Activated CD4-positive, alpha-beta T cell treated with anti-CD3 and anti-CD28 coated beads, Interleukin-2, amount 50 U/mL, for 1 hour (primary cell): ENCODE results near the gene ETDA.
"Not testable (repeated sequence)": the region's sequence is repeated elsewhere in the genome, so short reads cannot be mapped to it uniquely, and the experiment has no call there.

Source experiments
- DNase-seq: peaks from one replicate; pipeline ENCODE4 v3.0.0-alpha.2; 2020

ETDA gene

DNA sequence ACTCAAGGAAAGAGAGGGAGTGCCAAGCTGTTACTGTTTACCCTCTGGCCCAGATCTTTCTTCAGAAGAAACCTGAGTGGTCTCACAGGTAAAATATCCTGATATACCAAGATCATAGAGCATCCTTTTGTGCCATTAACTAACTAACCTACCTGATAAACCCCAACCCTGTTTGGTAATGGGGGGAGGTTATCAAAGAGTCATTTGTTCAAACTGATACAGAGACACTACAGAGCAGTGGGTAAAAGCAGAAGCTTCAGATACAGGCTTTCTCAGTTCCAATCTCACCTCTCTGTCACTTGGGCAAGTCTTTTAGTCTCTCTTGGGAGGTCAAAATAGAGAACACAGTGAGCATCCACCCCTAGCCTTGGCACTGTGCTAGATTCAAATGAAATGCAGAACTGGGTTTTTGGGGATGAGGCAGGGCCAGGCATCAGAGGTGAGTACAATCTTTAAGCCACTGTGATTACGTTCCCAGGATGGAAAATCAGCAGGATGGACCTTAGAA is at the start of gene ETDA:
TSS of gene ETDA (plus strand) at position 51 of the 508 bp plus-strand sequence. CDS start 1,216 bp downstream, outside the sequence.
- DNase-seq, result not testable (repeated sequence)

DNA sequence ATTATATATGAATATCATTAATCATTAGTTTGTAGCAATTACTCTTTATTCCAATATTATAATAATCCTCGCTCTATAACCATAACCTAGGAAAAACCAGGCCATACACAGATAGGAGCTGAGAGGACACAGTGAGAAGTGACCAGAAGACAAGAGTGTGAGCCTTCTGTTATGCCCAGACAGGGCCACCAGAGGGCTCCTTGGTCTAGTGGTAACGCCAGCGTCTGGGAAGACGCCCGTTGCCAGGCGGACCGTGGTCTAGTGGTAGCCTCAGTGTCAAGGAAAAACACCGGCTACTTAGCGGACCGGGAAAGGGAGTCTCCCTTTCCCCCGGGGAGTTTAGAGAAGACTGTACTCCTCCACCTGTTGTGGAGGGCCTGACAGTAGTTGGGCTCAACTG is 45.4 kb upstream of the ETDA start:
- DNase-seq, result peak; percentile 2

- no peak for DNase-seq
Observed at GRCh38 chrX:135213200-135213844, 38.5 kb upstream of the ETDA start.

- not testable (repeated sequence) for DNase-seq
Observed at GRCh38 chrX:135245989-135246388, 5.9 kb upstream of the ETDA start.

GRCh38 chrX:135256087-135256684 is 4.3 kb downstream of the ETDA start:
- DNase-seq, result not testable (repeated sequence)

GRCh38 chrX:135256923-135257322 is 5.1 kb downstream of the ETDA start:
- no peak for DNase-seq

DNA sequence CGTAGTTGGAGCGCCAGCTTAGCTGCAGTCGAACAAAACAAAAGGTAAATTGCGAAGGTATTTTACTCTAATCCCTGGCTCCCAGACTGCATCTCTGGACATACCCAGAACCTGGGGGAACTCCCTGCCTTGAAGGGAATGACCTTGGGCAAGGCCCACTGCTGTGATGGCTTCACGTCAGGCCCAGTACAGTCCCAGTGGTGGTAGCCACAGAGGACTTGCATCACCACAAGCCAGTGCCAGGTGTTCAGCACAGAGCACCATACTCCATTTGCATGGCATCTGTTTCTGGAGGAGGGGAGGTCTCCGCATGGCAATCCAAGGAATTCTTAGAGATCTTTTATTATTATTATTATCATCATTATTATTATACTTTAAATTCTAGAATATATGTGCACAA is 5.6 kb downstream of the ETDA start:
- no peak for DNase-seq

DNA sequence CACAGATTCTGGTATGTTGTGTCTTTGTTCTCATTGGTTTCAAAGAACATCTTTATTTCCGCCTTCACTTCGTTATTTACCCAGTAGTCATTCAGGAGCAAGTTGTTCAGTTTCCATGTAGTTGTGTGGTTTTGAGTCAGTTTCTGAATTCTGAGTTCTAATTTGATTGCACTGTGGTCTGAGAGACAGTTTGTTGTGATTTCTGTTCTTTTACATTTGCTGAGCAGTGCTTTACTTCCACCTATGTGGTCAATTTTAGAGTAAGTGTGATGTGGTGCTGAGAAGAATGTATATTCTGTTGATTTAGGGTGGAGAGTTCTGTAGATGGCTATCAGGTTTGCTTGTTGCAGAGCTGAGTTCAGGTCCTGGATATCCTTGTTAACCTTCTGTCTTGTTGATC is 9.1 kb downstream of the ETDA start:
- not testable (repeated sequence) for DNase-seq

DNA sequence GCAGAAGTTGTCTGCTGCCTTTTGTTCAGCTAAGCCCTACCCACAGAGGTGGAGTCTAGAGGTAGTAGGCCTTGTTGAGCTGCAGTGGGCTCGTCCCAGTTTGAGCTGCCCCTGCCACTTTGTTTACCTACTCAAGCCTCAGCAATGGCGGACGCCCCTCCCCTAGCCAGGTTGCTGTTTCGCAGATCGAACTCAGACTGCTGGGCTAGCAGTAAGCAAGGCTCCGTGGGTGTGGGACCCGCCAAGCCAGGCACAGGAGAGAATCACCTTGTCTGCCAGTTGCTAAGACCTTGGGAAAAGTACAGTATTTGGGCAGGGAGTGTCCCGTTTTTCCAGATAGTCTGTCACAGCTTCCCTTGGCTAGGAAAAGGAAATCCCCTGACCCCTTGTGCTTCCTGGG is 11.5 kb downstream of the ETDA start:
- not testable (repeated sequence) for DNase-seq

DNA sequence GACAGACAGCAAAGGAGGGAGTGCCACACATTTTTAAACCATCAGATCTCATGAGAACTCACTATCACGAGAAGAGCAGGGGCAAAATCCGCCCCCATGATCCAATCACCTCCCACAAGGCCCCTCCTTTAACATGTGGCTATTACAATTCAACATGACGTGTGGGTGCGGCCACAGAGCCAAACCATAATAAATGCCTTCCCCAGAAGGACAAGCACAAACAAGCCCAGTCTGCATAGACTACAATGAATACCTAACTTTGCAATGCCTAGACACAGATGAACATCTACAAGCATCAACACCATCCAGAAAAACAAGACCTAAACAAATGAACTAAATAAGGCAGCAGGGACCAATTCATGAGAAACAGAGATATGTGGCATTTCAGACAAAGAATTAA is 12.3 kb downstream of the ETDA start:
- DNase-seq, result no peak

GRCh38 chrX:135273162-135273561 is 21.3 kb downstream of the ETDA start:
- no peak for DNase-seq

DNA sequence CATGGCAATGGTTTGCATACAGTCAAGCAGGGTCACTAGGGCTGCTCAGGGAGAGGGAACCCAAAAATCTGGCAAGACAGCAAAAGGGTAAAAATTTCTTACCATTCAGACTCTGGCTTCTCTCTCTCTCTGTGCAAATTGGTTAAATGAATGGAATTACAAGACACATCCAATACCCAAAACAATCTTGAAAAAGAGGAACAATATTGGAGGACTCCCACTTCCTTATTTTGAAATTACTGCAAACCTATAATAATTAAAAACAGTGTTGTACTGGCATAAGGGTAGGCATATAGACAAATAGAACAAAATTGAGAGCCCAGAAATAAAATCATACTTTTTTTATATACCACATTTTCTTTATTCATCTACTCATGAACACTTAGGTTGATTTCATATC is 24.1 kb downstream of the ETDA start:
- DNase-seq, result no peak

DNA sequence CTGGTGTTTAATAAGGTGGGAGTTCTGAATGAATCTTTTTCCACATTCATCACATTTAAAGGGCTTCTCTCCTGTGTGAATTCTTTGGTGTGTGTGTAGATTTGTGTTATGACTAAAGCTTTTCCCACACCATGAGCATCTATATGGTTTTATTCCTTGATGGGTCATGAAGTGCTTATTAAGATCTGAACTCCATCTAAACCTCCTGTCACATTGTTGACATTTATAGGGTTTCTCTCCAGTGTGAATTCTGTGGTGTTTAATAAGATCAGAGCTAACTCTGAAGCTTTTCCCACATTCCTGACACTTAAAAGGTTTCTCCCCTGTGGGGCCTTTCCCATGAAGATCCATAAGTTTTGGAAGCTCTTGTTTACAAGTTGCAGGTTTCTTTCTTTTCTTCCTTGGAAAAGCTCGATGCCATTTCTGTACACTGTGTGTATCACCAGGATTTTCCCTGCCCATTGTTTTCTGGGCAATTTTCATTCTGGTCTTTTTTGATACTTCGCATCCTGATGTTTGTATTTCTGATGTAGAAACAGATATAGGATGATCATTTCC is 35.5 kb downstream of the ETDA start:
- no peak for DNase-seq

DNA sequence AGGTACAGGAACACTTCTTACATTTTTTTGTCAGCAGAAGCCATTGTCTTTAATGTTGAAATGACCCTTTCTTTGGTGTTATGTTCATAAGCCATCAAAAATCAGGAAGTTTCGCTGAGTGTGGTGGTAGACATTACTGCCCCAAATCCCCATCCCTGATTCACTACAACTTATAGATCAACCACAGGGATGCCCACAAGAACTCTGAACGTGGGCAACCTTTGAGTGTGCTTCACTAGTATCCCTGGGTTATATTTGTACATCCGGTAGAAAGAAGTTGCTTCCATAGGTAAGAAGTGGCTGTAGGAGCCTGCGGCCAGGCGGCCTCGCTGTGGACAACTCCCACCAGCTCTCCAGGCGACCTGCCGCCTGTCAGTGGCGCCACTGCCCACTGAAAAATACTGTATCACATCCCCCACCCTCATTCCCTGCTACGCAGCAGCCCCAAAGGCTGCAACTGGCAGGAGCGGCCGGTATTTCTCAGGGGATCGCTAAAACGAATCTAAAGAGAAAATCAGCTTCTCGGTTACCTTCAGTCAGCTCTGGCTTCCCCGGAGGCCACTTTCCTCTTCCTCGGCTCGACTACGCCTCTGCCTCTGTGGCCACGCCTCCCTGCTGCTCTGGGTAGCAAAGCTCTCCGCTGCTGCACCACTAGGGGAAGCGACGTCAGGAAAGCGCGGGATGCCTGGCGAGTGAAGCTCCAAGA is 43.5 kb downstream of the ETDA start:
- peak; percentile 57 for DNase-seq

GRCh38 chrX:135295944-135296305 is 44.1 kb downstream of the ETDA start:
- no peak for DNase-seq

GRCh38 chrX:135302269-135302873 is 50.5 kb downstream of the ETDA start:
- DNase-seq, result no peak
